WI38 (cell line): ENCODE data around the gene IKZF1.

Experiments used
- H3K4me3 ChIP-seq: 2 replicates; pipeline ENCODE4 v1.5.1; 2011; ENCODE audit warnings: low read depth, mild to moderate bottlenecking, control low read depth, low read length
- TF ChIP-seq, protein P1 (sequence below): IDR thresholded peaks from 2 replicates; pipeline ENCODE4 v1.5.1; 2012; ENCODE audit warnings: low read depth, mild to moderate bottlenecking, control low read depth, low read length

Gene IKZF1

DNA sequence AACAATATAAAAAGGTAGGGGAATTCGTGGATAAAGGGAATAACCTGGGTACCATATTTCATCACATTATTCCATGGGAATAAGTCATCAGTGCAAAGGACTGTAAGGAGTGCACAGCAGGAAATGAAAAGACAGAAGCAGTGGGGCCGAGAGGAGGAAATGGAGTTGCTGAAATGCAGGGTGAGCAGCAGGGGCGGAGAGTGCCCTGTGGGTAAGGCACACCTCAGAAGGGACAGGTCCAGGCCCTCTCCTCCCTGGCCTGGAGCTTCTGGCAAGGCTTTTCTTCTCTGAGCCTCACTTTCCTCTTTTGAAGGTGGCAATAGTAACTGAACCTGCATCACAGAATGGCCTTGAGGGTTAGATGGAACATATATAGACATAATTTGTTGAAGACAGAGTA, 26.2 kb downstream of the IKZF1 start:
- H3K4me3 ChIP-seq, result no peak overlapping the region
- TF ChIP-seq, protein P1, sequence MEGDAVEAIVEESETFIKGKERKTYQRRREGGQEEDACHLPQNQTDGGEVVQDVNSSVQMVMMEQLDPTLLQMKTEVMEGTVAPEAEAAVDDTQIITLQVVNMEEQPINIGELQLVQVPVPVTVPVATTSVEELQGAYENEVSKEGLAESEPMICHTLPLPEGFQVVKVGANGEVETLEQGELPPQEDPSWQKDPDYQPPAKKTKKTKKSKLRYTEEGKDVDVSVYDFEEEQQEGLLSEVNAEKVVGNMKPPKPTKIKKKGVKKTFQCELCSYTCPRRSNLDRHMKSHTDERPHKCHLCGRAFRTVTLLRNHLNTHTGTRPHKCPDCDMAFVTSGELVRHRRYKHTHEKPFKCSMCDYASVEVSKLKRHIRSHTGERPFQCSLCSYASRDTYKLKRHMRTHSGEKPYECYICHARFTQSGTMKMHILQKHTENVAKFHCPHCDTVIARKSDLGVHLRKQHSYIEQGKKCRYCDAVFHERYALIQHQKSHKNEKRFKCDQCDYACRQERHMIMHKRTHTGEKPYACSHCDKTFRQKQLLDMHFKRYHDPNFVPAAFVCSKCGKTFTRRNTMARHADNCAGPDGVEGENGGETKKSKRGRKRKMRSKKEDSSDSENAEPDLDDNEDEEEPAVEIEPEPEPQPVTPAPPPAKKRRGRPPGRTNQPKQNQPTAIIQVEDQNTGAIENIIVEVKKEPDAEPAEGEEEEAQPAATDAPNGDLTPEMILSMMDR, result no peak

DNA sequence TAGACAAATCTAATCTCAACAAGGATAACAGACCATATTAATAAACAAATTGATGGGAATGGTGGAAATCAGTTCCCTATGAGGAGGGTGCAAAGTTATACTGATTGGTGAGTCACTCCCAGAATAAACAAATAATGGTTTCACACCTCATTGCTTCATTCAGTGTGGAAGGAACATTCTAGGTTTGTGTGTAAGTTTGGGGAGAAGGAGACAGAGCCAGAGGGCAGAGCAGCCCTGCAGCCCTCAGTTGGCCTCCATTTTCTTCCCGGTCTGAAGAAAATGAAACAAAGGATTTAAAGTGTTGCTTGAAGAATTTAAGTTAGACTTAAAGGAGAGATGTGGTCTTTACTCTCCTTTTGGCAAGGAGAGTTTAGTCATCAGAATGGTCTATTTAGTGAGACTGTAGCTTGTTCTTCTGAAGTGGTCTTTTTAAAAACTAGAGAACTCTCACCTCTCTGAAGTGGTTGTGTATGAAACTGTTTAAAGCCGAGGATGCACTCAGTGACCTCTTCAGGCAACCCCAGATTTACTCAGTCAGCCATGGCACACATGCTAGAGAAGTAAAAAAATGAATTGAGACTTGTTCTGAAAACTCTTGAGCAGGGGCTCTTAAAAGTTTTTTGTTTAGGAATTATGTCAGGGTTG, 27.2 kb downstream of the IKZF1 start:
- no peak overlapping the region for H3K4me3 ChIP-seq
- TF ChIP-seq, protein P1, result no peak

DNA sequence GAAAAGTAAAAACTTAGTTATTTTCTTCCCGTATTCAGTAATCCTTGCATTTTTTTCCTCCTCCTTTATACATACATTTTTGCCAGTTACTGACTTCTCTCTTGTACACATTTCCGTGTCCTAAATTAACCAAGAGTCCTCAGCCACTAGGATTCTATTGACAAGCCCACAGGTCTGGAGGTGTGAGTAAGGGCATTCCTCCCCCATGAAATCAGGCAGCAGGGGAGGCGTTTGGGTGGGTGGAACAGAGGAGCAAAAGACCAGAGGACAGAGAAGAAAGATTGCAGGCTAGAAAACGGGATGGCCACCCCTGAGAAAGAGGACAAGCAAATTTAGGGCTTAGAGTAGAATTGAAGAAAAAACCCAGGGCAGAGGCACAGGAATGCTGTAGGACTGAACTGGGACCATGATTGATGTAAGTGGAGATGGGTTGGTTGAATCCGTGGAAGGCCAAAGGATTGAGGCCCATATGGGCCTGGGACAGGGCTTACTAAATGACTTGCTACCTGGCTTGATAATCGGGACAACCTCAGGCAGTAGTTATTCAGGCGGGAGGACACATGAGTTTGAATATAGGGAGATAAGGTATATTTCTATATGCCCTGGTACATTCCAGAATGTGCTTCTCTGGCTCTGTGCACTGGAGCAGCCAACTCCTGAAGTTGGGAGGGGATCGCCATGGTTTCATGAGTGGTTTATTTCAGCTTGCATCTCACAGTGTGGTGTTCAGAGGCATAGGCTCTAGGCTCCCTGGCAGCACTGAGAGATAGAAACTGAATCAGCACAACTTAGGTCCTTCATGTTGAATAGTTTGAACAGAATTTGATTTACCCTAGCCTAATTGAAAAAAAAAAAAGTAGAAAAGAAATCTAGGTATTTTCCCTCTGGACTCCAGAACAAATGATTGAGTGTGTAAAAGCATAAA, 28.0 kb downstream of the IKZF1 start:
- TF ChIP-seq, protein P1, result no peak
- H3K4me3 ChIP-seq, result no peak overlapping the region

DNA sequence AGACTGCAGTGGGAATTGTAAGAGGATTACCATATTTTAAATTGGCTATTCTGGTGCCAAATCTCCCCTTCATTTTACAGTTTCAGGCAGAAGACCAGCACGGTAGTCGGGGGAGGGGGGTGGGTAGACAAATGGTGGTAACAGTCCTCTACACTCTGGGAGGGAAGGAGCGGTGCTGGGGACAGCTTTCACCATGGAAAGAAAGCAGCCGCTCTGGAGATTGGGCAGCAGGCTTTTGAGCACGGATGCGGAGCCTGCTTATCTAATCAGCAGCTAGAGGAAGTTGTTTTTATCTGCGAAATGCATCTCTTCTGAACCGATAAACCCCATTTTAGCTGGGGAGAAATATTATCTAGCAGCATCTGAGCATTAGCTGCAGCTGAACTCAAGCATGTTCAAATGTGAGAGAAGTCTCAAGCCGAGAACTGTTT, 28.7 kb downstream of the IKZF1 start:
- TF ChIP-seq, protein P1, result no peak
- no peak overlapping the region for H3K4me3 ChIP-seq

DNA sequence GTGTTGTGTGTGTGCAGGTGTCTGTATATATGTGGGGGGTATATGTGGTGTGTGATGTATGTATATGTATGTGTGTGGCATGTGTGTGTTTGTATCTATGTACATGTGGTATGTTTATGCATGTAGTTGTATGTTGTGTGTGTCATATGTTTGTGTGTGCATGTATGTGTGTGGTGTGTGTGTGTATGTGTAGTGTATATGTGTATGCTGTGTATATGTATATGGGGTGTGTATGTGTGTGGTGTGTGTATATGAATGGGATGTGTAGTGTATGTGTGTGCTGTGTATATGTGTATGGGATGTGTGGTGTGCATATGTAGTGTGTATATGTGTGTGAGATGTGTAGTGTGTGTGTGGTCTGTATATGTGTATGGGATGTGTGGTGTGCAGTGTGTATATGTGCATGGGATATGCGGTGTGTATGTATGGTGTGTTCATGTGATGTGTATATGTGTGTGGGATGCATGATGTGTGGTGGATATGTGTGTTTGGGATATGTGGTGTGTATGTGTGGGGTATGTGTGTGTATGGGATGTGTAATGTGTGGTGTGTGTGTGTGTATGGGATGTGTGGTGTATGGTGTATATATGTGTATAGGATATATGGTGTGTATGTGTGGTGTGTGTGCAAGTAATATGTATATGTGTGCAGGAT, 30.0 kb downstream of the IKZF1 start:
- TF ChIP-seq, protein P1, result no peak
- no peak overlapping the region for H3K4me3 ChIP-seq

DNA sequence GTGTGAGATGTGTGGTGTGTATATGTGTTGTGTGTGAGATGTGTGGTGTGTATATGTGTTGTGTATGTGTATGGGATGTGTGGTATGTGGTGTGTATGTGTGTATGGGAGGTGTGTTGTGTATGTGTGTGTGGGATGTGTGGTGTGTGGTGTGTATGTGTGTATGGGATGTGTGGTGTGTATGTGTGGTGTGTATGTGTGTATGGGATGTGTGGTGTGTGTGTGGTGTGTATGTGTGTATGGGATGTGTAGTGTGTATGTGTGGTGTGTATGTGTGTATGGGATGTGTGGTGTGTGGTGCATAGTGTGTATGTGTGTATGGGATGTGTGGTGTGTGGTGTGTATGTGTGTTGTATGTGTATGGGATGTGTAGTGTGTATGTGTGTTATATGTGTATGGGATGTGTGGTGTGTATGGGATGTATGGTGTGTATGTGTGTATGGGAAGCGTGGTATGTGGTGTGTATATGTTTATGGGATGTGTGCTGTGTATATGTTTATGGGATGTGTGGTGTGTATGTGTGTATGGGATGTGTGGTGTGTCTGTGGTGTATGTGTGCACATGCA, 30.8 kb downstream of the IKZF1 start:
- H3K4me3 ChIP-seq, result no peak overlapping the region

More for the DNA sequence above, 30.8 kb downstream of the IKZF1 start:
- TF ChIP-seq, protein P1, result no peak
